Testis (tissue), 3 donors: ENCODE measurements around the gene CCDC157. TPM values are rescaled to one million over a fixed set of nuclear protein-coding genes. Genes with fewer than 3 reads are reported as not detected.

Experiments used
- DNase-seq: peaks from one replicate; pipeline ENCODE4 v3.0.0-alpha.2; 2019
- H3K27ac ChIP-seq, 2 donors: fragments of 200-600 bp; sonication (generic); one replicate each; pipeline ENCODE4 v1.5.1; 2019
- H3K27me3 ChIP-seq: fragments of 200-600 bp; sonication (generic); one replicate; pipeline ENCODE4 v1.5.1; 2019
- H3K36me3 ChIP-seq: fragments of 200-600 bp; sonication (generic); one replicate; pipeline ENCODE4 v1.5.1; 2017; ENCODE audit warnings: low read depth; ENCODE audit errors: missing control alignments
- H3K4me1 ChIP-seq: fragments of 200-600 bp; sonication (generic); one replicate; pipeline ENCODE4 v1.5.1; 2019
- H3K4me3 ChIP-seq, 2 donors: fragments of 200-600 bp; sonication (generic); one replicate each; pipeline ENCODE4 v1.5.1; 2017 to 2019
- H3K9me3 ChIP-seq: fragments of 200-600 bp; sonication (generic); one replicate; pipeline ENCODE4 v1.5.1; 2017
- CTCF ChIP-seq, 3 experiments: fragments of 450-650 bp in 2 of 3; fragments of 200-600 bp in 1 of 3; sonication (generic) in 1 of 3; IDR thresholded peaks; one replicate each; pipeline ENCODE4 v1.5.1; 2016 to 2019; ENCODE audit warnings: antibody characterized with exemption in 3 of 3, mild to moderate bottlenecking in 2 of 3, moderate library complexity in 1 of 3
- POLR2A ChIP-seq: fragments of 450-650 bp; IDR thresholded peaks from one replicate; pipeline ENCODE4 v1.6.1; 2017; ENCODE audit warnings: antibody characterized with exemption, mild to moderate bottlenecking, moderate library complexity
- WGBS, 2 donors: methylation state at CpG; one replicate each; pipeline ENCODE4 v1.1.5; 2018; 5-methylcytosine and 5-hydroxymethylcytosine counted together
- intact Hi-C: fragments of 100-400 bp; cut with DNase I; formaldehyde crosslinking; loops from one replicate; pipeline ENCODE4 v1.15.1; 2023; ENCODE audit warnings: low total_unique reads
- polyA plus RNA-seq: library from polyadenylated mRNA; stranded (reverse); fragments of 350-450 nt; fragmentation: Illumina TruSeq; extraction: RNeasy Lipid Tissue Mini Kit (QIAGEN cat#74804); gene quantifications from one replicate; pipeline ENCODE4 v1.2.3, GENCODE V29; 2014; ENCODE audit warnings: low read depth, low replicate concordance; ENCODE audit not compliant: insufficient read depth
- total RNA-seq, 2 donors: library from RNA; depleted of rRNA; stranded (reverse); fragments of >200 nt; gene quantifications; one replicate each; pipeline ENCODE4 v1.2.3, GENCODE V29; 2016

The CCDC157 gene
- total and polyA plus RNA-seq, 3 donors from 2014 or later: 69.2 to 81.9 (median 70.1) TPM

- no peaks in the 10 kb centered on the region for H3K4me1 ChIP-seq
- no peak for TF ChIP-seq POLR2A
- no peak for TF ChIP-seq CTCF (IDR thresholded peaks at IDR 0.05)
- H3K27ac ChIP-seq: no peak overlapping the region
- 87 to 96% methylated on average over 13 to 18 of the region's 18 CpGs for WGBS, 2 donors
- H3K9me3 ChIP-seq: no peaks in the 10 kb centered on the region
- H3K4me3 ChIP-seq: no peak overlapping the region
- intact Hi-C loops: no loop called here
- no peaks in the 10 kb centered on the region for H3K27me3 ChIP-seq
- no peaks in the 10 kb centered on the region for H3K36me3 ChIP-seq
- DNase-seq: no peak
These were observed 9.1 kb downstream of the CCDC157 start for GRCh38 chr22:30365891-30366290.

- H3K4me3 ChIP-seq: no peak overlapping the region
- no peak overlapping the region for H3K27ac ChIP-seq
- no peaks in the 10 kb centered on the region for H3K36me3 ChIP-seq
- WGBS, 2 donors: 91 to 96% methylated on average over 9 of the region's 9 CpGs
- DNase-seq: no peak
- TF ChIP-seq CTCF (IDR thresholded peaks at IDR 0.05) (no peak), POLR2A (no peak)
- H3K4me1 ChIP-seq: no peaks in the 10 kb centered on the region
- no peaks in the 10 kb centered on the region for H3K9me3 ChIP-seq
- intact Hi-C loops: no loop called here
- H3K27me3 ChIP-seq: no peaks in the 10 kb centered on the region
These were observed 11.6 kb downstream of the CCDC157 start for GRCh38 chr22:30368420-30368819.

- H3K27ac ChIP-seq: no peak overlapping the region
- H3K27me3 ChIP-seq: no peaks in the 10 kb centered on the region
- intact Hi-C loops: no loop called here
- H3K36me3 ChIP-seq: no peaks in the 10 kb centered on the region
- no peaks in the 10 kb centered on the region for H3K9me3 ChIP-seq
- WGBS, 2 donors: 85 to 90% methylated on average over 14 to 19 of the region's 19 CpGs
- TF ChIP-seq POLR2A (no peak), CTCF (IDR thresholded peaks at IDR 0.05) (no peak)
- H3K4me3 ChIP-seq: no peak overlapping the region
- no peak for DNase-seq
- no peaks in the 10 kb centered on the region for H3K4me1 ChIP-seq
These were observed 13.9 kb downstream of the CCDC157 start for GRCh38 chr22:30370641-30371230.

GRCh38 chr22:30371321-30371720 is 14.5 kb downstream of the CCDC157 start:
- intact Hi-C loops: no loop called here
- Histone ChIP-seq H3K4me1 (no peaks in the 10 kb centered on the region), H3K36me3 (no peaks in the 10 kb centered on the region), H3K27ac (no peak overlapping the region), H3K4me3 (no peak overlapping the region), H3K27me3 (no peaks in the 10 kb centered on the region), H3K9me3 (no peaks in the 10 kb centered on the region)
- DNase-seq: no peak
- no peak for TF ChIP-seq CTCF (IDR thresholded peaks at IDR 0.05)
- TF ChIP-seq POLR2A: no peak
- 92 to 94% methylated on average over 9 of the region's 9 CpGs for WGBS, 2 donors

- no peaks in the 10 kb centered on the region for H3K27me3 ChIP-seq
- no peaks in the 10 kb centered on the region for H3K9me3 ChIP-seq
- intact Hi-C loops: no loop called here
- TF ChIP-seq POLR2A (no peak), CTCF (IDR thresholded peaks at IDR 0.05) (no peak)
- DNase-seq: no peak
- no peak overlapping the region for H3K4me3 ChIP-seq
- 86 to 90% methylated on average over 2 to 13 of the region's 13 CpGs for WGBS, 2 donors
- H3K36me3 ChIP-seq: no peaks in the 10 kb centered on the region
- H3K4me1 ChIP-seq: no peaks in the 10 kb centered on the region
- no peak overlapping the region for H3K27ac ChIP-seq
These were observed 15.2 kb downstream of the CCDC157 start for GRCh38 chr22:30371981-30372380.
